Measurements from ENCODE around the gene NSL1. TPM values are rescaled to one million over a fixed set of nuclear protein-coding genes. Genes with fewer than 3 reads are reported as not detected.

NSL1 gene
- total and polyA plus RNA-seq, 8 donors, result 5.4 to 16.2 (median 9.3) TPM

GRCh38 chr1:212699104-212699624, 92.4 kb downstream of the NSL1 start:
- WGBS, 2 donors, result 1 to 3% methylated on average over 34 to 42 of the region's 42 CpGs
- Histone ChIP-seq H3K4me3 (peak overlapping the region; percentile 24 to 64 (median 39)), H3K9me3 (no peaks in the 10 kb centered on the region), H3K27ac (no peak overlapping the region), H3K27me3 (peaks cover 0 to 29% (median 0%) of the 10 kb centered on the region in 4 donors), H3K36me3 (no peaks in the 10 kb centered on the region), H3K4me1 (peaks cover 11 to 20% (median 14%) of the 10 kb centered on the region in 3 donors)
- TF ChIP-seq, protein P1, sequence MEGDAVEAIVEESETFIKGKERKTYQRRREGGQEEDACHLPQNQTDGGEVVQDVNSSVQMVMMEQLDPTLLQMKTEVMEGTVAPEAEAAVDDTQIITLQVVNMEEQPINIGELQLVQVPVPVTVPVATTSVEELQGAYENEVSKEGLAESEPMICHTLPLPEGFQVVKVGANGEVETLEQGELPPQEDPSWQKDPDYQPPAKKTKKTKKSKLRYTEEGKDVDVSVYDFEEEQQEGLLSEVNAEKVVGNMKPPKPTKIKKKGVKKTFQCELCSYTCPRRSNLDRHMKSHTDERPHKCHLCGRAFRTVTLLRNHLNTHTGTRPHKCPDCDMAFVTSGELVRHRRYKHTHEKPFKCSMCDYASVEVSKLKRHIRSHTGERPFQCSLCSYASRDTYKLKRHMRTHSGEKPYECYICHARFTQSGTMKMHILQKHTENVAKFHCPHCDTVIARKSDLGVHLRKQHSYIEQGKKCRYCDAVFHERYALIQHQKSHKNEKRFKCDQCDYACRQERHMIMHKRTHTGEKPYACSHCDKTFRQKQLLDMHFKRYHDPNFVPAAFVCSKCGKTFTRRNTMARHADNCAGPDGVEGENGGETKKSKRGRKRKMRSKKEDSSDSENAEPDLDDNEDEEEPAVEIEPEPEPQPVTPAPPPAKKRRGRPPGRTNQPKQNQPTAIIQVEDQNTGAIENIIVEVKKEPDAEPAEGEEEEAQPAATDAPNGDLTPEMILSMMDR (IDR thresholded peaks at IDR 0.05), result peak in 3 of 4 donors; percentile 17 to 26 (median 21)
- peak; percentile 24 to 79 (median 44) for DNase-seq
- intact Hi-C loops (cut with DNase I), result no loop called here
- peak; percentile 79 to 85 (median 83) for ATAC-seq
- no peak for FAIRE-seq

- FAIRE-seq, result no peak
- 22% methylated on average over 12 of the region's 12 CpGs for WGBS, 2 donors
- no peak for DNase-seq
Observed at GRCh38 chr1:212698467-212699103, 93.0 kb downstream of the NSL1 start.

DNA sequence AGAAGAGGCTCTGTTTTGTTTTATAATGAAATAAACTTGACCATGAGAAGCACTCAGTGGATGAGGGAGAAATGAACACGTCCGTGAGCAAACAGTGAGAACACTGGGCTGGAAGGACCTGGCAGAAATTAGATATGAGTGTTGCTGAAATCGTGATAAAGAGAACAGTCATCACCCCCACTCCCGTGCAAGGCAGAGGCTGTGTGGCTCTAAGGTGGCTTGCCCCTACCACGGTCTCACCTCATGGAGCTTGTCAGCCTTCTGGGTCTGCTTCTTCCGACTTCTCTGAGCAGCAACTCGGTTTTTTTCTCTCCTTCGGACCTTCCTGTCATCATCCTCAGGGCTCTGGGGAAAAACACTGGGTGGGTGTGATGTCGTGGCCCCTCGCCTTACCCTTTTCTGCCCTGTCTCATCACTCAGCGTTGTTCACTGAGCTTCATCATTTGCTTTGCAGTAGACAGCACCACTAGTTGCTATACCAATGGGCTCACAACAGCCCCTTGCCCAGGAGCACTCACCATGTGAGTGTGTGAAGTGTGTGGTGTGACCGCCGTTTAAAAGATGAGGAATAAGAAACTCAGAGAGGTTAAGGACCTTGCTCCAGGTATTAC, 94.8 kb downstream of the NSL1 start:
- H3K36me3 ChIP-seq, result no peaks in the 10 kb centered on the region
- peaks cover 0 to 33% (median 0%) of the 10 kb centered on the region in 4 donors for H3K27me3 ChIP-seq
- no peak for DNase-seq
- intact Hi-C loops (cut with DNase I), result no loop called here
- peaks cover 11 to 20% (median 14%) of the 10 kb centered on the region in 3 donors for H3K4me1 ChIP-seq
- 52 to 56% methylated on average over 13 of the region's 13 CpGs for WGBS, 2 donors
- FAIRE-seq, result no peak
- TF ChIP-seq, protein P1 (IDR thresholded peaks at IDR 0.05), result no peak
- ATAC-seq, result no peak
- H3K9me3 ChIP-seq, result no peaks in the 10 kb centered on the region
- H3K27ac ChIP-seq, result no peak overlapping the region
- H3K4me3 ChIP-seq, result no peak overlapping the region

More at GRCh38 chr1:212698467-212699103, 93.0 kb downstream of the NSL1 start:
- Histone ChIP-seq H3K27ac (no peak overlapping the region), H3K9me3 (no peaks in the 10 kb centered on the region), H3K27me3 (peaks cover 0 to 33% (median 0%) of the 10 kb centered on the region in 4 donors), H3K4me3 (peak overlapping the region in 3 of 4 donors; percentile 33 to 64 (median 45)), H3K4me1 (peaks cover 11 to 20% (median 14%) of the 10 kb centered on the region in 3 donors), H3K36me3 (no peaks in the 10 kb centered on the region)
- no peak for ATAC-seq
- TF ChIP-seq, protein P1 (IDR thresholded peaks at IDR 0.05), result no peak
- intact Hi-C loops (cut with DNase I), result no loop called here

DNA sequence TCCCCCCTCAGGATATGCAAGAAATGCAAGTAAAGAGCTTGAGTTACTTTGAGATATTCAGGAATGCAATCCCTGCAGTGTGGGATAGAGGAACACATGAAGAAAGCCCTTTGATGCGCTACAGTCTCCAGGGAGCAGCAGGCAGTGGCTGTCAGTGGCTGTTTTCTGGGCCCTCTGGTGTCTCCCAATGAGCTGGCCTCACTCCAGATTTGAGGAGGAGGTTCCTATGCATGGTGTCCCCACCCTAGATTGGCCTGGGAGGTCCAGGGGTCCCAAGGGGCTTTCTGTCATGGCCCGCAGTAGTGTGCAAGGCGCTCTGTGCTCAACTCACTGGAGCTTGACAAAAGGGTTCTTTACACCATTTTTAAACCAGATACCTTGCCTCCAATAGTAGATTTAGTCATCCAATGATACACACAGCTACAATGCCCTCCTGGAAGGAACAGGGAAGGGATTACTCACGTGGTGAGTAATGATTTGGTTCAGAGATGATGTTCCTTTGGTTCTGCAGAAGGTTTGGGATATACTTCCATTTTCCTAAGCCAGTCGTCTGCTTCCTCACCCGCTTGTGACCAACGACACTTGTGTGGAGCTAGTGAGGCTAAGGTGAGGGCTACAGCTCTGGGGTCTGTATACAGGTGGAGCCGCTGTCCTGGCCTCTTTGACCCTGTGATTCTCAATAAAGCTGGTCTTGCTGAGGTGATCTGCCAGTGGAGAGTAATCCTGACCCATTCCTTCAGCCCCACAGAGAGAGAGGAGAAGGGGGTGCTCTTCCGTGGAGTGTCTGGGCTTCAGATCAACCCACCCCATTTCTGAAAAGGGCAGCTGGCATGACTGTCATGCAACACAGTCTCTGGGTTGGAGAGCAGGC, 98.6 kb downstream of the NSL1 start:
- no peak overlapping the region for H3K4me3 ChIP-seq
- 81 to 84% methylated on average over 9 of the region's 9 CpGs for WGBS, 2 donors
- no peaks in the 10 kb centered on the region for H3K4me1 ChIP-seq
- intact Hi-C loops (cut with DNase I), result no loop called here
- no peaks in the 10 kb centered on the region for H3K9me3 ChIP-seq
- TF ChIP-seq, protein P1 (IDR thresholded peaks at IDR 0.05), result no peak
- H3K27ac ChIP-seq, result no peak overlapping the region
- DNase-seq (no peak), FAIRE-seq (no peak), ATAC-seq (no peak)
- peaks cover 0 to 31% (median 0%) of the 10 kb centered on the region in 4 donors for H3K27me3 ChIP-seq
- no peaks in the 10 kb centered on the region for H3K36me3 ChIP-seq
